Tibial nerve (tissue), 4 donors: ENCODE data around the gene RAD51.

Experiments
- EP300 ChIP-seq, 2 donors: sonication (generic); formaldehyde crosslinking; IDR thresholded peaks; one replicate each; pipeline ENCODE4 v1.6.1; 2017; ENCODE audit warnings: antibody characterized with exemption in 2 of 2, mild to moderate bottlenecking in 1 of 2
- POLR2A ChIP-seq, 2 donors: fragments of 450-650 bp; IDR thresholded peaks; one replicate each; pipeline ENCODE4 v1.6.1; 2017; ENCODE audit warnings: antibody characterized with exemption in 2 of 2, mild to moderate bottlenecking in 2 of 2, moderate library complexity in 2 of 2
- TF ChIP-seq, protein P1 (sequence below), 5 experiments: fragments of 200-600 bp in 3 of 5; fragments of 450-650 bp in 2 of 5; sonication (generic) in 3 of 5; IDR thresholded peaks; one replicate each; pipeline ENCODE4 v1.5.1; 2016 to 2019; ENCODE audit warnings: antibody characterized with exemption in 5 of 5, mild to moderate bottlenecking in 3 of 5, moderate library complexity in 2 of 5

DNA sequence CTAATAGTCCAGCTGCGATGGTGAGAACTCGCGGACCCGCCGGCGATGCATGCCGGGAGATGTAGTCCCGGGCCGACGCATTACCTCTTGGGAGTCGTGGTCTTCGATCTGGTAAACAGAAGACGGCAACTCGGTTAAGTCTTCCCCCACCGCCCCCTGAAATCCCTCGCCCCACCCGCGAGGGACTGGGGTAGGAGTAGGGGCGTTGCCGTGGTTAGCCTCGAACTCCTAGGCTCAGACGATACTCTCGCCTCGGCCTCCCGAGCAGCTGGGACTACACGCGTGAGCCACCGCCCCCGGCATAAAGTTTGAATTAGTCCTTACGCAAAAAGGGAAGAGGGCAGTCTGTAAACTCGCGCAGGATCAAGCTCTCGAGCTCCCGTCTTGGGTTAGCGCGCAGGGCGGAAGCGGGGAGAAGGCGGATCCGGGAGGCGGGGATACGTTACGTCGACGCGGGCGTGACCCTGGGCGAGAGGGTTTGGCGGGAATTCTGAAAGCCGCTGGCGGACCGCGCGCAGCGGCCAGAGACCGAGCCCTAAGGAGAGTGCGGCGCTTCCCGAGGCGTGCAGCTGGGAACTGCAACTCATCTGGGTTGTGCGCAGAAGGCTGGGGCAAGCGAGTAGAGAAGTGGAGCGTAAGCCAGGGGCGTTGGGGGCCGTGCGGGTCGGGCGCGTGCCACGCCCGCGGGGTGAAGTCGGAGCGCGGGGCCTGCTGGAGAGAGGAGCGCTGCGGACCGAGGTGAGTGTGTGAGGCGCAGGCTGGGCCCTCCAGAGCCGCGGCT lies at the start of gene RAD51:
- TF ChIP-seq, protein P1, sequence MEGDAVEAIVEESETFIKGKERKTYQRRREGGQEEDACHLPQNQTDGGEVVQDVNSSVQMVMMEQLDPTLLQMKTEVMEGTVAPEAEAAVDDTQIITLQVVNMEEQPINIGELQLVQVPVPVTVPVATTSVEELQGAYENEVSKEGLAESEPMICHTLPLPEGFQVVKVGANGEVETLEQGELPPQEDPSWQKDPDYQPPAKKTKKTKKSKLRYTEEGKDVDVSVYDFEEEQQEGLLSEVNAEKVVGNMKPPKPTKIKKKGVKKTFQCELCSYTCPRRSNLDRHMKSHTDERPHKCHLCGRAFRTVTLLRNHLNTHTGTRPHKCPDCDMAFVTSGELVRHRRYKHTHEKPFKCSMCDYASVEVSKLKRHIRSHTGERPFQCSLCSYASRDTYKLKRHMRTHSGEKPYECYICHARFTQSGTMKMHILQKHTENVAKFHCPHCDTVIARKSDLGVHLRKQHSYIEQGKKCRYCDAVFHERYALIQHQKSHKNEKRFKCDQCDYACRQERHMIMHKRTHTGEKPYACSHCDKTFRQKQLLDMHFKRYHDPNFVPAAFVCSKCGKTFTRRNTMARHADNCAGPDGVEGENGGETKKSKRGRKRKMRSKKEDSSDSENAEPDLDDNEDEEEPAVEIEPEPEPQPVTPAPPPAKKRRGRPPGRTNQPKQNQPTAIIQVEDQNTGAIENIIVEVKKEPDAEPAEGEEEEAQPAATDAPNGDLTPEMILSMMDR (IDR thresholded peaks at IDR 0.05), result peak in 1 of 5 experiments; percentile 13
- TF ChIP-seq POLR2A (IDR thresholded peaks at IDR 0.05) (peak; percentile 5 to 66), EP300 (IDR thresholded peaks at IDR 0.05) (peak; percentile 83 to 94)
